ENCODE measurements around the gene RERG. TPM values are rescaled to one million over a fixed set of nuclear protein-coding genes. Genes with fewer than 3 reads are reported as not detected.

RERG gene
- polyA plus RNA-seq, 3 donors = not detected

DNA sequence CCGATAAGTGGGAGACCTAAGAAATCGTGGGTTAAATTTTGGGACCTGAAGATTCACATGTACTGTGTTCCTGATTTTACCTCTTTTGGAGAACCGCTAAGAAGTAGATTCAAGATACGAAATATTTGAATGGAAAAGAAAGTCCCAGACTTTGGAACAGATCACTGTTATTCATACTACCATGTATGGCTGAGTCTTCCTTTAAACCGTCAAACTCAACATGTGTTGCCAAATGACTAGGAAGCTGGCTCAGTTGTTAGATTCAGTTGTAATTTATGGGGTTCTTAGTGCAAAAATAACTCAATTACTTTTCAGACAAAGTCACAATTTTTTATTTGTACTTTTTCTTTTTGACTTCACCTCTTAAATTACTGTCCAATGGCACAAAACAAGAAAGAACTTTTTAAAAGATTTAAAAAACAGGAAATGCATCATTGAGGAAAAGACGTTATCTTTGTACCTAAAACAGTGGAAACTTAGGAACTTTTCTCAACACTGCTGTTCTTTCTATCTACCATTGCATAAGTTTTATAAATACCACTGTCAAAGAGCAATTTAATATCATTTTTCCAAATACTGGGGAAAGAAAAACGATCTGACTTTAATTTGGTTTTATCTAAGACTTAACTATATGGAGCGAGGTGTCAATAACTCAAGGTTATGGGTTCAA lies 15.7 kb downstream of the RERG start:
- intact Hi-C loops (cut with micrococcal nuclease) = no loop called here
- TF ChIP-seq, protein P1, sequence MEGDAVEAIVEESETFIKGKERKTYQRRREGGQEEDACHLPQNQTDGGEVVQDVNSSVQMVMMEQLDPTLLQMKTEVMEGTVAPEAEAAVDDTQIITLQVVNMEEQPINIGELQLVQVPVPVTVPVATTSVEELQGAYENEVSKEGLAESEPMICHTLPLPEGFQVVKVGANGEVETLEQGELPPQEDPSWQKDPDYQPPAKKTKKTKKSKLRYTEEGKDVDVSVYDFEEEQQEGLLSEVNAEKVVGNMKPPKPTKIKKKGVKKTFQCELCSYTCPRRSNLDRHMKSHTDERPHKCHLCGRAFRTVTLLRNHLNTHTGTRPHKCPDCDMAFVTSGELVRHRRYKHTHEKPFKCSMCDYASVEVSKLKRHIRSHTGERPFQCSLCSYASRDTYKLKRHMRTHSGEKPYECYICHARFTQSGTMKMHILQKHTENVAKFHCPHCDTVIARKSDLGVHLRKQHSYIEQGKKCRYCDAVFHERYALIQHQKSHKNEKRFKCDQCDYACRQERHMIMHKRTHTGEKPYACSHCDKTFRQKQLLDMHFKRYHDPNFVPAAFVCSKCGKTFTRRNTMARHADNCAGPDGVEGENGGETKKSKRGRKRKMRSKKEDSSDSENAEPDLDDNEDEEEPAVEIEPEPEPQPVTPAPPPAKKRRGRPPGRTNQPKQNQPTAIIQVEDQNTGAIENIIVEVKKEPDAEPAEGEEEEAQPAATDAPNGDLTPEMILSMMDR (IDR thresholded peaks at IDR 0.05) = no peak

DNA sequence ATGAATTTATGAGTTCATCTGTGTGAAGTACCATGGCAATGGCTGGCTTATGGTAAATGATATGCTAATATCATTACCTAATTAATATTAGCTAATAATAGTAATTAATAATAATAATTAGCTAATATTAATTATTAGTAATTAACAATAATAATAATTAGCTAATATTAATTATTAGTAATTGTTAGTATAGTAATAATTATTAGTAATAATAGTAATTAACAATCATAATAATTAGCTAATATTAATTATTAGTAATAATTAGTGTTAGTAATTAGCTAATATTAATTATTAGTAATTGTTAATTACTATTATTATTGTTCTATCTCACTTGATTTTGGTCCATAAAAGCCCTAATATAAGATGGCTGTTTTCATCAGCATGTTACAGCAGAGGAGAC lies 19.8 kb downstream of the RERG start:
- H3K9ac ChIP-seq (ENCODE audit: insufficient read depth, low read length, poor library complexity, severe bottlenecking) = no peak overlapping the region
- no peak overlapping the region for H2AFZ ChIP-seq (ENCODE audit: insufficient read depth, low read depth, low read length, poor library complexity, severe bottlenecking)
- DNase-seq = no peak
- intact Hi-C loops (cut with micrococcal nuclease) = no loop called here
- H3K4me2 ChIP-seq (replicated peaks; ENCODE audit: extremely low read depth, low read length, poor library complexity, severe bottlenecking) = no peak overlapping the region
- Mint-ChIP-seq H3K27ac (no peak overlapping the region), H3K27me3 (ENCODE audit: low read depth in 3 of 3) (peaks cover 0 to 5% (median 2%) of the 10 kb centered on the region in 3 donors), H3K36me3 (no peaks in the 10 kb centered on the region), H3K9me3 (no peaks in the 10 kb centered on the region), H3K4me1 (no peaks in the 10 kb centered on the region), H3K4me3 (no peak overlapping the region)
- TF ChIP-seq, protein P1 (IDR thresholded peaks at IDR 0.05) = no peak
- H3K27ac ChIP-seq (ENCODE audit: low read depth in 1 of 2, low read length in 2 of 2) = no peak overlapping the region
- no peaks in the 10 kb centered on the region for H3K36me3 ChIP-seq (replicated peaks in 1 of 2; ENCODE audit: control insufficient read depth in 1 of 2, insufficient read depth in 2 of 2, low read length in 2 of 2)
- no peaks in the 10 kb centered on the region for H3K27me3 ChIP-seq (ENCODE audit: control insufficient read depth in 2 of 2, insufficient read depth in 2 of 2, low read length in 2 of 2)
- H3K4me1 ChIP-seq (ENCODE audit: control insufficient read depth in 1 of 2, insufficient read depth in 2 of 2, low read length in 2 of 2) = no peaks in the 10 kb centered on the region
- no peaks in the 10 kb centered on the region for H3K79me2 ChIP-seq (ENCODE audit: insufficient read depth, low read length)
- H4K20me1 ChIP-seq (ENCODE audit: insufficient read depth, low read length) = no peaks in the 10 kb centered on the region
- H3K9me3 ChIP-seq (replicated peaks in 1 of 2; ENCODE audit: control insufficient read depth in 1 of 2, insufficient read depth in 1 of 2, low read length in 2 of 2) = no peaks in the 10 kb centered on the region
- no peak overlapping the region for H3K4me3 ChIP-seq (replicated peaks in 1 of 3; ENCODE audit: low read depth in 2 of 3, low read length in 3 of 3)

More for the DNA sequence above, 15.7 kb downstream of the RERG start:
- no peaks in the 10 kb centered on the region for H3K36me3 Mint-ChIP-seq
- Histone ChIP-seq H3K9ac (ENCODE audit: insufficient read depth, low read length, poor library complexity, severe bottlenecking) (no peak overlapping the region), H3K79me2 (ENCODE audit: insufficient read depth, low read length) (no peaks in the 10 kb centered on the region), H3K9me3 (replicated peaks in 1 of 2; ENCODE audit: control insufficient read depth in 1 of 2, insufficient read depth in 1 of 2, low read length in 2 of 2) (no peaks in the 10 kb centered on the region), H2AFZ (ENCODE audit: insufficient read depth, low read depth, low read length, poor library complexity, severe bottlenecking) (no peak overlapping the region), H3K27me3 (ENCODE audit: control insufficient read depth in 2 of 2, insufficient read depth in 2 of 2, low read length in 2 of 2) (no peaks in the 10 kb centered on the region), H4K20me1 (ENCODE audit: insufficient read depth, low read length) (no peaks in the 10 kb centered on the region), H3K27ac (ENCODE audit: low read depth in 1 of 2, low read length in 2 of 2) (no peak overlapping the region), H3K36me3 (replicated peaks in 1 of 2; ENCODE audit: control insufficient read depth in 1 of 2, insufficient read depth in 2 of 2, low read length in 2 of 2) (no peaks in the 10 kb centered on the region), H3K4me3 (replicated peaks in 1 of 3; ENCODE audit: low read depth in 2 of 3, low read length in 3 of 3) (no peak overlapping the region), H3K4me2 (replicated peaks; ENCODE audit: extremely low read depth, low read length, poor library complexity, severe bottlenecking) (no peak overlapping the region), H3K4me1 (ENCODE audit: control insufficient read depth in 1 of 2, insufficient read depth in 2 of 2, low read length in 2 of 2) (no peaks in the 10 kb centered on the region)
- no peak overlapping the region for H3K27ac Mint-ChIP-seq
- DNase-seq = no peak
- no peaks in the 10 kb centered on the region for H3K9me3 Mint-ChIP-seq
- 100% methylated on average over 3 of the region's 8 CpGs for WGBS (ENCODE audit: insufficient coverage)
- no peaks in the 10 kb centered on the region for H3K4me1 Mint-ChIP-seq
- no peak overlapping the region for H3K4me3 Mint-ChIP-seq
- H3K27me3 Mint-ChIP-seq (ENCODE audit: low read depth in 3 of 3) = peaks cover 0 to 7% (median 2%) of the 10 kb centered on the region in 3 donors

Data from CD14-positive monocyte (primary cell).